ENCODE results near the gene CRABP1. TPM values are rescaled to one million over a fixed set of nuclear protein-coding genes. Genes with fewer than 3 reads are reported as not detected.

The CRABP1 gene
- total RNA-seq, 3 donors from 2014 or later (not counting 1 experiment from before 2014, with no cell fraction given) = not detected

- Mint-ChIP-seq H3K4me1 (no peaks in the 10 kb centered on the region), H3K9me3 (no peaks in the 10 kb centered on the region), H3K36me3 (no peaks in the 10 kb centered on the region), H3K27me3 (ENCODE audit: low read depth in 2 of 2) (no peaks in the 10 kb centered on the region), H3K27ac (no peak overlapping the region), H3K4me3 (no peak overlapping the region)
- DNase-seq = no peak
- H3K4me1 ChIP-seq (ENCODE audit: control insufficient read depth, insufficient read depth, low read length) = no peaks in the 10 kb centered on the region
- H3K36me3 ChIP-seq (ENCODE audit: control insufficient read depth, insufficient read depth, low read length) = no peaks in the 10 kb centered on the region
- no peak for TF ChIP-seq CTCF (IDR thresholded peaks at IDR 0.05)
- whole genome bisulfite sequencing (ENCODE audit: insufficient coverage) = 98% methylated on average over 8 of the region's 8 CpGs
- no peaks in the 10 kb centered on the region for H3K9me3 ChIP-seq (ENCODE audit: control insufficient read depth, insufficient read depth, low read length)
- no peak overlapping the region for H3K4me3 ChIP-seq (ENCODE audit: low read length)
- intact Hi-C loops (cut with micrococcal nuclease) = no loop called here
- ATAC-seq = no peak
- no peak overlapping the region for H3K27ac ChIP-seq (ENCODE audit: low read length)
- H3K27me3 ChIP-seq (ENCODE audit: control insufficient read depth, insufficient read depth, low read length) = no peaks in the 10 kb centered on the region
Observed at GRCh38 chr15:78317145-78317836, 22.9 kb upstream of the CRABP1 start.

GRCh38 chr15:78319588-78319987 lies 20.6 kb upstream of the CRABP1 start:
- intact Hi-C loops (cut with micrococcal nuclease) = no loop called here
- no peak for ATAC-seq
- no peaks in the 10 kb centered on the region for H3K9me3 ChIP-seq (ENCODE audit: control insufficient read depth, insufficient read depth, low read length)
- no peak overlapping the region for H3K4me3 ChIP-seq (ENCODE audit: low read length)
- no peak for DNase-seq
- no peaks in the 10 kb centered on the region for H3K36me3 ChIP-seq (ENCODE audit: control insufficient read depth, insufficient read depth, low read length)
- H3K9me3 Mint-ChIP-seq = no peaks in the 10 kb centered on the region
- H3K4me3 Mint-ChIP-seq = no peak overlapping the region
- no peak for TF ChIP-seq CTCF (IDR thresholded peaks at IDR 0.05)
- no peak overlapping the region for H3K27ac ChIP-seq (ENCODE audit: low read length)
- no peak overlapping the region for H3K27ac Mint-ChIP-seq
- no peaks in the 10 kb centered on the region for H3K27me3 ChIP-seq (ENCODE audit: control insufficient read depth, insufficient read depth, low read length)
- H3K36me3 Mint-ChIP-seq = no peaks in the 10 kb centered on the region
- H3K27me3 Mint-ChIP-seq (ENCODE audit: low read depth in 2 of 2) = peaks cover 0 to 7% of the 10 kb centered on the region in 2 donors
- no peaks in the 10 kb centered on the region for H3K4me1 Mint-ChIP-seq
- 67% methylated on average over 10 of the region's 10 CpGs for WGBS (ENCODE audit: insufficient coverage)
- H3K4me1 ChIP-seq (ENCODE audit: control insufficient read depth, insufficient read depth, low read length) = no peaks in the 10 kb centered on the region

- Mint-ChIP-seq H3K4me3 (no peak overlapping the region), H3K27ac (no peak overlapping the region), H3K9me3 (no peaks in the 10 kb centered on the region), H3K36me3 (no peaks in the 10 kb centered on the region), H3K27me3 (ENCODE audit: low read depth in 2 of 2) (peaks cover 0 to 8% of the 10 kb centered on the region in 2 donors), H3K4me1 (no peaks in the 10 kb centered on the region)
- no peak for TF ChIP-seq CTCF (IDR thresholded peaks at IDR 0.05)
- DNase-seq (no peak), ATAC-seq (no peak)
- Histone ChIP-seq H3K36me3 (ENCODE audit: control insufficient read depth, insufficient read depth, low read length) (no peaks in the 10 kb centered on the region), H3K27me3 (ENCODE audit: control insufficient read depth, insufficient read depth, low read length) (no peaks in the 10 kb centered on the region), H3K4me1 (ENCODE audit: control insufficient read depth, insufficient read depth, low read length) (no peaks in the 10 kb centered on the region), H3K9me3 (ENCODE audit: control insufficient read depth, insufficient read depth, low read length) (no peaks in the 10 kb centered on the region), H3K27ac (ENCODE audit: low read length) (no peak overlapping the region), H3K4me3 (ENCODE audit: low read length) (no peak overlapping the region)
- 98% methylated on average over 5 of the region's 5 CpGs for WGBS (ENCODE audit: insufficient coverage)
- intact Hi-C loops (cut with micrococcal nuclease) = no loop called here
Observed at GRCh38 chr15:78320183-78320582, 20.0 kb upstream of the CRABP1 start.

- ATAC-seq = no peak
- intact Hi-C loops (cut with micrococcal nuclease) = no loop called here
- H3K9me3 Mint-ChIP-seq = no peaks in the 10 kb centered on the region
Observed at GRCh38 chr15:78321041-78321570, 19.0 kb upstream of the CRABP1 start.

More at GRCh38 chr15:78321041-78321570, 19.0 kb upstream of the CRABP1 start:
- Mint-ChIP-seq H3K27me3 (ENCODE audit: low read depth in 2 of 2) (peaks cover 0 to 8% of the 10 kb centered on the region in 2 donors), H3K27ac (no peak overlapping the region), H3K4me3 (no peak overlapping the region), H3K4me1 (no peaks in the 10 kb centered on the region), H3K36me3 (no peaks in the 10 kb centered on the region)
- no peaks in the 10 kb centered on the region for H3K9me3 ChIP-seq (ENCODE audit: control insufficient read depth, insufficient read depth, low read length)
- H3K27ac ChIP-seq (ENCODE audit: low read length) = no peak overlapping the region
- DNase-seq = no peak
- no peak overlapping the region for H3K4me3 ChIP-seq (ENCODE audit: low read length)
- no peaks in the 10 kb centered on the region for H3K27me3 ChIP-seq (ENCODE audit: control insufficient read depth, insufficient read depth, low read length)
- no peaks in the 10 kb centered on the region for H3K4me1 ChIP-seq (ENCODE audit: control insufficient read depth, insufficient read depth, low read length)
- TF ChIP-seq CTCF (IDR thresholded peaks at IDR 0.05) = no peak
- no peaks in the 10 kb centered on the region for H3K36me3 ChIP-seq (ENCODE audit: control insufficient read depth, insufficient read depth, low read length)
- 86% methylated on average over 17 of the region's 17 CpGs for WGBS (ENCODE audit: insufficient coverage)
